Activated CD4-positive, alpha-beta T cell treated with anti-CD3 and anti-CD28 coated beads, Interleukin-2, amount 10 ng/mL, durations not matched to agents 7 days and 5 days (primary cell): ENCODE data around the gene LCN1. TPM values are rescaled to one million over a fixed set of nuclear protein-coding genes. Genes with fewer than 3 reads are reported as not detected.

ENCODE experiments used
- CTCF ChIA-PET: fragments of 350-600 bp; sonication (Branson Sonifier 250); formaldehyde crosslinking; loops from one replicate; lab custom pipeline; 2021; ENCODE audit warnings: antibody characterized with exemption; lab: Charles Lee
- POLR2A ChIA-PET: fragments of 350-600 bp; sonication (Branson Sonifier 250); formaldehyde crosslinking; loops from one replicate; lab custom pipeline; 2021; ENCODE audit warnings: antibody characterized with exemption; lab: Charles Lee
- DNase-seq: peaks from one replicate; pipeline ENCODE4 v3.0.0-alpha.2; 2020
- H3K27ac Mint-ChIP-seq: one replicate; pipeline ENCODE4 v1.8.0; 2021; ENCODE audit warnings: mild to moderate bottlenecking, moderate library complexity, mixed read lengths
- H3K27me3 Mint-ChIP-seq: one replicate; pipeline ENCODE4 v1.8.0; 2021; ENCODE audit warnings: mixed read lengths
- H3K36me3 Mint-ChIP-seq: one replicate; pipeline ENCODE4 v1.8.0; 2021; ENCODE audit warnings: low read depth, mixed read lengths
- H3K4me1 Mint-ChIP-seq: one replicate; pipeline ENCODE4 v1.8.0; 2021; ENCODE audit warnings: mixed read lengths
- H3K4me3 Mint-ChIP-seq: one replicate; pipeline ENCODE4 v1.8.0; 2021; ENCODE audit warnings: mild to moderate bottlenecking, moderate library complexity, mixed read lengths
- H3K9me3 Mint-ChIP-seq: one replicate; pipeline ENCODE4 v1.8.0; 2021; ENCODE audit warnings: mixed read lengths
- total RNA-seq, 2 experiments: library from RNA; stranded (reverse); gene quantifications; one replicate each; pipeline ENCODE4 v1.2.3, GENCODE V29; 2021

The LCN1 gene
- total RNA-seq, 2 experiments from 2014 or later, result not detected

DNA sequence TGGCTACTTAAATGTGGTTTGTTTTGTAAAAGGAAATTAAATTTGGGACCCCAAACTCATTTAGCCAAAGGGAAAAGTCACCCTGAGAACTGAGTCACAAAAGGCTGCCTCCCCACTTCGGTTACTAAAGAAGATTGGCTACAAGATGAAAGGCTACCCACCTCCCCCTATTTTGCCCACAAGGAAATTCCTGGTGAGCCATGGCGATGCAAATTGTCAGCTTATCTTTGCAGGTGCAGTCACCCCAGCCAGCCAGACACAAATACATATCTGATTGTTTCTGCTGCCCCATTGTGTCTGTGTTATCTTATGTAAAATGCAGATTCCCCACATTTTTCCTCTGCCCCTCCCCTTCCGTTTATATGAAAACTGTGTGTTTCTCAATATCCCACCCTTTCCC lies 49.2 kb downstream of the LCN1 start:
- DNase-seq, result no peak
- H3K27ac Mint-ChIP-seq, result no peak overlapping the region
- H3K9me3 Mint-ChIP-seq, result peaks cover 2% of the 10 kb centered on the region
- ChIA-PET POLR2A (no interaction called here), CTCF (no interaction called here)
- no peaks in the 10 kb centered on the region for H3K36me3 Mint-ChIP-seq
- no peaks in the 10 kb centered on the region for H3K4me1 Mint-ChIP-seq
- H3K4me3 Mint-ChIP-seq, result no peak overlapping the region
- H3K27me3 Mint-ChIP-seq, result peaks cover 8% of the 10 kb centered on the region

DNA sequence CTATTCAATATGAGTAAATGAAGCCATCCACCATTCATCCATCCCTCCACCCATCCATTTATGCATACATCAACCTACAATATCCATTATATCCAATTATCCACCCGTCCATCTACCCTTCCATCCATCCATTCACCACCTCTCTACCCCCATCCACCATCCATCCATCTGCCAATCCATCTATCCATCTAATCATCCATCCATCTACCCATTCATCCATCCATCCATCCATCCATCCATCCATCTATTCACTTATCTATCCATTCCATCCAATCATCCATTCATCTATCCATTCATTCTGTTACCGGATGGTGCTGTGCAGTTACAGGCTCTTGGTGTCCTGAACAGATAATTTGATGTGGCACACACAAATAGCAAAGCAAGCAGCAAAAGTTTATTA lies 51.0 kb downstream of the LCN1 start:
- H3K36me3 Mint-ChIP-seq, result no peaks in the 10 kb centered on the region
- no peak for DNase-seq
- no peaks in the 10 kb centered on the region for H3K4me1 Mint-ChIP-seq
- peaks cover 8% of the 10 kb centered on the region for H3K27me3 Mint-ChIP-seq
- ChIA-PET CTCF (no interaction called here), POLR2A (no interaction called here)
- no peak overlapping the region for H3K4me3 Mint-ChIP-seq
- no peak overlapping the region for H3K27ac Mint-ChIP-seq
- H3K9me3 Mint-ChIP-seq, result peaks cover 2% of the 10 kb centered on the region

DNA sequence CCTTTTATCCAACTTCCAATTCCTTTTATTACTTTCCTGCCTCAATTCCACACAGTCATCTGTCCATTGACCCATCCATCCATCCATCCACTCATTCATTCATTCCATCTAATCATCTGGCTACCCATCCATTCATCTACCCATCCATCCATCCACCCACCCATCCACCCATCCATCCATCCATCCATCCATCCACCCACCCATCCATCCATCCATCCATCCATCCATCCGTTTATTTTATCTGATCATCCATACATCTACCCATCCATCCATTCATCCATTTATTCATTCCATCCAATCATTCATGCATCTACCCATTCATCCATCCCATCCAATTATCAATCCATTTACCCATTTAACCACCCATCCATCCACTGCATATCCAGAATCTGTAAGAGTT lies 51.9 kb downstream of the LCN1 start:
- H3K27me3 Mint-ChIP-seq, result peaks cover 8% of the 10 kb centered on the region
- peaks cover 2% of the 10 kb centered on the region for H3K9me3 Mint-ChIP-seq
- no peak overlapping the region for H3K4me3 Mint-ChIP-seq
- DNase-seq, result no peak
- ChIA-PET POLR2A (no interaction called here), CTCF (no interaction called here)
- H3K36me3 Mint-ChIP-seq, result no peaks in the 10 kb centered on the region
- H3K4me1 Mint-ChIP-seq, result no peaks in the 10 kb centered on the region
- H3K27ac Mint-ChIP-seq, result no peak overlapping the region

DNA sequence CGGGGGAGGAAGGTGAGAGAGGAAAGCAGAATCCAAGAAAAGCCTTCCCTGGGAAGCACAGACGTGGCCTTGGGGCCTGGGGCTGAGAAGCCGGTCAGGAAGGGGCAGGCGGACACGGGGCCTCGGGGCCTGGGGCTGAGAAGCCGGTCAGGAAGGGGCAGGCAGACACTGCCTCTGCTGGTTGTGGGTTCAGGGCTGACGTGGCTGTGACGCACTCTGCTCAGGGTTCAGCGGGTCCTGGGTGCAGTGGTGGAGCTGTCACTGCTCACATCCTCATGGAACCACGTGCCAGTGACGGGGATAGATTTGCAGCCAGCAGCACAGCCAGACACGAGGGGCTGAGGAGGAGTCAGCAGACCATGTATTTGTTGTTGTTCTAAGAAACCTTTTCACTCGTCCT lies 53.1 kb downstream of the LCN1 start:
- ChIA-PET CTCF (no interaction called here), POLR2A (no interaction called here)
- H3K27me3 Mint-ChIP-seq, result peaks cover 5% of the 10 kb centered on the region
- H3K4me1 Mint-ChIP-seq, result no peaks in the 10 kb centered on the region
- H3K27ac Mint-ChIP-seq, result no peak overlapping the region
- no peak overlapping the region for H3K4me3 Mint-ChIP-seq
- no peaks in the 10 kb centered on the region for H3K36me3 Mint-ChIP-seq
- DNase-seq, result no peak
- no peaks in the 10 kb centered on the region for H3K9me3 Mint-ChIP-seq

DNA sequence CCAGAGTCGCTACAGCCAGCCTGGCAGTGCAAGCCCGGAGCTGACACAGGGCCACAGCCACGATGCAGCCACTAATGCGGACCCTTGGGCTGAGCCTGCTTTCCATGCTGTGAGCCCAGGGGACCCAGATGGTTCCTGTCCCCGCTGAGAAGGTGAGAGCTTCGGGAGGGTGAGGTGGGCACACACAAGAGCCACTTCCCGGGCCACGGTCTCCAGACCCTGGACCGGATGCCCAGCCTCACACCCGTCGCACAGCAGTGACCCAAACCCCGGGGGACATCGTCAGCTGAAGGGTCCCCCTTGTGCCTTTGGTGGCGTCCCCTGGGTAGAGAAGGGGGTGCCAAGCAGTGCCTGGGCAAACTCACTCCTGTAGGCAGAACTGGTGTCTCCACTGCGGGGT lies 53.7 kb downstream of the LCN1 start:
- CTCF ChIA-PET, result no interaction called here
- DNase-seq, result no peak
- no peaks in the 10 kb centered on the region for H3K36me3 Mint-ChIP-seq
- H3K27me3 Mint-ChIP-seq, result peaks cover 3% of the 10 kb centered on the region
- POLR2A ChIA-PET, result no interaction called here
- no peak overlapping the region for H3K4me3 Mint-ChIP-seq
- no peaks in the 10 kb centered on the region for H3K4me1 Mint-ChIP-seq
- H3K9me3 Mint-ChIP-seq, result no peaks in the 10 kb centered on the region
- H3K27ac Mint-ChIP-seq, result no peak overlapping the region

Other genes starting within 250 kb of the LCN1 start
- under 1 TPM; 0.52 to 0.67 TPM for gene PPP1R26, start 41.7 kb upstream of the LCN1 start, total RNA-seq
- gene MRPS2, start 20.8 kb upstream of the LCN1 start, total RNA-seq, result 10 to 100 TPM; 28.0 to 31.2 TPM
- gene OBP2A, start 24.7 kb downstream of the LCN1 start, total RNA-seq, result not detected
- not detected for gene PAEP, start 40.3 kb downstream of the LCN1 start, total RNA-seq
- not detected for gene GLT6D1, start 118.1 kb downstream of the LCN1 start, total RNA-seq
- gene LCN9, start 141.9 kb downstream of the LCN1 start, total RNA-seq, result not detected
- not detected for gene SOHLH1, start 178.0 kb downstream of the LCN1 start, total RNA-seq
- gene KCNT1, start 180.7 kb downstream of the LCN1 start, total RNA-seq, result under 1 TPM in 1 of 2 experiments, not detected in 1; 0.08 TPM